ENCODE results near the gene ESCO1.
A peak's percentile ranks its signal among the peaks of the same experiment; 100 is the strongest.

ESCO1 gene

GRCh38 chr18:21489919-21490495 is 110.5 kb downstream of the ESCO1 start:
- DNase-seq (ENCODE audit: low spot score) = no peak

GRCh38 chr18:21489119-21489750 is 111.3 kb downstream of the ESCO1 start:
- peak; percentile 42 for DNase-seq (ENCODE audit: low spot score)

- no peak for DNase-seq (ENCODE audit: low spot score)
These were observed 113.5 kb downstream of the ESCO1 start for GRCh38 chr18:21486905-21487437.

- DNase-seq (ENCODE audit: low spot score) = peak; percentile 63
These were observed 115.5 kb downstream of the ESCO1 start for GRCh38 chr18:21484851-21485636.

- DNase-seq (ENCODE audit: low spot score) = no peak
These were observed 117.5 kb downstream of the ESCO1 start for GRCh38 chr18:21483051-21483450.

- no peak for DNase-seq (ENCODE audit: low spot score)
These were observed 118.8 kb downstream of the ESCO1 start for GRCh38 chr18:21481739-21482138.

- DNase-seq (ENCODE audit: low spot score) = no peak
These were observed 120.8 kb downstream of the ESCO1 start for GRCh38 chr18:21479721-21480120.
